ENCODE results near the gene LYVE1.

DNA sequence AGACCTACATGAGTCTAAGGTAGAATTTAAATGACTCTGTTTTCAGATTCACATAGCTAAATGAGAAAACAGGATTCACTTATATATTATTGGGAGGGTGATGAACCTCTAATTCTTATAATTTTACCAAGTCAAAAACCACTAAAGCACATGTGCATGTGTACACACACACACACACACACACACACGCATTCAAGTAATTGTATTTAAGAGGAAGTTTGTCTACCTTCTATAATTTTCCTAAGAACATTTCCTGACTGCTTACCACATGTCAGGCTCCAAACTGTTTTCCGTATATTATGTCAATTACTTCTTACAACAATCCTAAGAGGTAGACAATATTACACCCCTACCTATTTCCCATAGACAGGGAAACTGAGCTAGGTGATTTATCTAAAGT is 34.1 kb downstream of the LYVE1 start:
- TF ChIP-seq, protein P1, sequence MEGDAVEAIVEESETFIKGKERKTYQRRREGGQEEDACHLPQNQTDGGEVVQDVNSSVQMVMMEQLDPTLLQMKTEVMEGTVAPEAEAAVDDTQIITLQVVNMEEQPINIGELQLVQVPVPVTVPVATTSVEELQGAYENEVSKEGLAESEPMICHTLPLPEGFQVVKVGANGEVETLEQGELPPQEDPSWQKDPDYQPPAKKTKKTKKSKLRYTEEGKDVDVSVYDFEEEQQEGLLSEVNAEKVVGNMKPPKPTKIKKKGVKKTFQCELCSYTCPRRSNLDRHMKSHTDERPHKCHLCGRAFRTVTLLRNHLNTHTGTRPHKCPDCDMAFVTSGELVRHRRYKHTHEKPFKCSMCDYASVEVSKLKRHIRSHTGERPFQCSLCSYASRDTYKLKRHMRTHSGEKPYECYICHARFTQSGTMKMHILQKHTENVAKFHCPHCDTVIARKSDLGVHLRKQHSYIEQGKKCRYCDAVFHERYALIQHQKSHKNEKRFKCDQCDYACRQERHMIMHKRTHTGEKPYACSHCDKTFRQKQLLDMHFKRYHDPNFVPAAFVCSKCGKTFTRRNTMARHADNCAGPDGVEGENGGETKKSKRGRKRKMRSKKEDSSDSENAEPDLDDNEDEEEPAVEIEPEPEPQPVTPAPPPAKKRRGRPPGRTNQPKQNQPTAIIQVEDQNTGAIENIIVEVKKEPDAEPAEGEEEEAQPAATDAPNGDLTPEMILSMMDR (IDR thresholded peaks at IDR 0.05 in 4 of 5, conservative IDR thresholded peaks at IDR 0.05 in 1 of 5): no peak
- TF ChIP-seq POLR2A (IDR thresholded peaks at IDR 0.05): no peak
